GM21529 (cell line): ENCODE results near the gene AGAP1.

Experiments
- ATAC-seq: cut with Tn5 transposase; IDR thresholded peaks from one replicate; pipeline ENCODE4 v1.9.1; 2021; ENCODE audit not compliant: unreplicated experiment

Gene AGAP1

DNA sequence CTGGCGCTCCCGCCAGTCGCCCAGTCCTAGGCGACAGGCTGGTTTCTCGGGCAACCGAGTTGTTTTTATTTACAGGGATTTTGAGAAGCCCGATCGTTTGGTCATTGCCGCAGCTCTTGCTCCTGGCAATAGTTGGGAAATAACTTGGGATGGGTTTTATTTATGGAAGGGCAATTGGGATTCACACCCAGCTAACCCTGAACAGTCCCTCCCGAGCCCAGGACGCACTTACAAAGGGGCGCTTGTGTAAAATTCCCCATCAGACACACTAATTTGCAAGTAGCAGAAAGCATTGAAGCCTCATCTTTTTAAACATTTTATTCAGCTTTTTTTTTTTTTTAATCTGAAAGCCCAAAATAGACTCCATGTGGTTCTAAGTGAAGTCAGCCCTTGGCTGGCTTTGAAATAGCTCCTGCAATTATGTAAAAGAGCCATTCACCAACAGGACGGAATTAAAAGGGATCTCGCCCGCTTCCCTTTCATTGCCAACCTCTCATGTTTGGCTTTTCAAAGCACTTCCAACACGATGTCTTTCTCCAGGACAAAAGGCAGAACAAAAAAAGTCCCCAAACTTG, 677.9 kb downstream of the AGAP1 start:
- ATAC-seq: no peak

DNA sequence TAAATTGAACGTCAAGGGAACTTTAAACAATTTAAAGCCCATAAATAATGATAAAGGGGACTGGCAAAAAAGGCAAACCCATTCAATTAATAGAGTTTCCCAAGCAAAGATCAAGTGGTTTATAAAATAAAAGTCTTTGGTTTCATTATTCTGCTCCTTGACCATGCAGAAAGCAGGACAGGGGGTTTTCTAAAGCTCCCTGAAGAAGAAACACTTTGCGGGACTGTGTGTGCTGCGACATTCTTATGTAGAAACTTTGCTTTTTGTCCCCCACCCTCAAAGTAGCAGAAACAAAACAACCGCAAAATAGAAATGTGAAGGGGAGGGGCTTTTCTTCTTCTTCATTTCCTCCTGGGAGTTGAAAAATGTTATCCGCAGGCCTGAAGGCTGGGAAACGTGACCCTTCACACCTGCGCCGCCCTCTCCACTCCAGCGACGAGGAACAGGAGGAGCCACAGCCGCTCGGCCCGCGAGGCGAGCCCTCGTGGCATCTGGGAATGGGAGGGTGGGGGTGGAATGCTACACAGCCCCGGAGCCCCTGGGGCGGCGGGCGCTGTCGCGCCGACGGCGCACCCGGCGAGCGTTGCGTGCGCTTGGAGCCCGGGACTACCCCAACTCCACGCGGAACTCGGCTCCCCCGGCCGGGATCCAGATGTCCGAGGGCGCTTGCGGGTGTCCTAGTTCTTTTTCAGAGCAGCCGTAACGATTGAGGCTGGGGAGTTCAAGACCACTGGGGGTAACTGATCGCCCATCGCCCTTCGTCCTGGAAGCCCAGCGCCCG, 678.6 kb downstream of the AGAP1 start:
- no peak for ATAC-seq

DNA sequence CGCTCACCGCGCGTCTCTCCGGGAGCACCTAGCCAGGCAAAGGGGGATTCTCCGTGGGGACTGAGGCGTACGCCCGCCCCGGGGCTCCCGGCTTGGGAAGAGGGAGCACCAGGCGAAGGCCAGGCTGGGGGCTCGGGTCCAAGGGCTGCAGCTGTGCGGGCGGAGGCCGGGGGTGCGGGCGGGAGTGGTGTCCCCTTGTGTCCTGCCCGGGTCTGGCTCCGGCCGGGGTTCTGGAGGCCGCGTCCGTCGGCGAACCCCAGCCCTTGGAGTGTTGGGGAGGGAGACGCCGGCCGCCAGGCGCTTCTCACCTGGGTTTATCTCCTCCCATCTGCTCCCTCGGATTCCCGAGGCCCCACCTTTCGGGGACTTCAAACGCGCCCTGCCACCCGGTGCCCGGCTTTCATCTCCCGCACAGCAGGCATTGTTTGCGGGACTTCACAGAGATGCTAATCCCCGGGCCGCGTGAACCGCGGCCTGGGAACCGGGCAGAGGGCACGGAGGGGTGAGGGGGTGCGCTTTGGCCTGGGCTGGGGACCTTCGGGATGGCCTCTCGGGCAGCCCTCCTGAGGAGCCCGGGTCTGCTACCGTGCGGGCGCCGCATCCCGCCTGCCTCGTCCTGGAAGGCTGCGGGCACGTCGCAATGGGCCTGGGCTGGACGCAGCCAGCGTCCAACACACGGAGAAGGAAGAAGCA, 679.3 kb downstream of the AGAP1 start:
- no peak for ATAC-seq

DNA sequence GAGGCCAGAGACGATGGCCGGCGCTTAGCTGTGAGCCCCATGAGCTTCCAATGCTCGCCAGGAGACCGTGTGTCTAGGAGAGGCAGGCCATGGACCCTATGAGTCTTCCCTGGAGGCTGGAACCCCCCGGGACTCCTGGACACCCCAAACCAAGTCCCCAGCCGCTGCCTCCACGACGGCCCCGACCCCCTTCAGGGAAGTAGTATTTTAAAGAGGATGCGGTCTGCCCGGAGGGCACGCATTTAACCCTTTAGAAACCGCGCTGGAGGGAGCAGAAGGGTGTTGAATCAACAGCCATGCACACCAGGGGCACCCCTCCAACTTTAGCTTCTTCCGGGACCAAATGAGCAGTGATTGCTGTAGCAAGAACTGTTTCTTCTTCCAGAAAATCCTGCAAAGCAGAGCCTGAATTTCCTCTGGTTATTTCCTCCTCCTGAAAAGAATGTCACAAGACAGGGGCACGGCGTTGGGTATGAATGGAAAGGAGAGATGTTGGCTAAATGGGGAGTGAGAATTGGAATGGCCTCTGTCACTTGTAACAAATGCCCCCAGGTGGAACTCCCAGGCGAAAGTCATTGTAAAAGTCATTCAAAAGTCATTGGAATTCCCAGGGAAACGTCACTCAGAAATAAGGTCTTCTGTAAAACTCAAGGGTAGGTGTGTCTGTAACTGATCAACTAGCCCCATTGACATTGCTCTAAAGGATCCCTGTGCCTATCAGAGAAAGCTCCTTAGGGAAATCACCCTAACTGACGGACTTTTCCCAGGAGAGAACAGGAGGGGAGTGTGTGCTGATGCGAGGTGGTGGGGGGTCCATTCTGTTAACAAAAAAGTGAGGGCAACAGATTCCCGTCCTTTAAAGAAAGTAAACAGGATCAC, 680.1 kb downstream of the AGAP1 start:
- no peak for ATAC-seq

DNA sequence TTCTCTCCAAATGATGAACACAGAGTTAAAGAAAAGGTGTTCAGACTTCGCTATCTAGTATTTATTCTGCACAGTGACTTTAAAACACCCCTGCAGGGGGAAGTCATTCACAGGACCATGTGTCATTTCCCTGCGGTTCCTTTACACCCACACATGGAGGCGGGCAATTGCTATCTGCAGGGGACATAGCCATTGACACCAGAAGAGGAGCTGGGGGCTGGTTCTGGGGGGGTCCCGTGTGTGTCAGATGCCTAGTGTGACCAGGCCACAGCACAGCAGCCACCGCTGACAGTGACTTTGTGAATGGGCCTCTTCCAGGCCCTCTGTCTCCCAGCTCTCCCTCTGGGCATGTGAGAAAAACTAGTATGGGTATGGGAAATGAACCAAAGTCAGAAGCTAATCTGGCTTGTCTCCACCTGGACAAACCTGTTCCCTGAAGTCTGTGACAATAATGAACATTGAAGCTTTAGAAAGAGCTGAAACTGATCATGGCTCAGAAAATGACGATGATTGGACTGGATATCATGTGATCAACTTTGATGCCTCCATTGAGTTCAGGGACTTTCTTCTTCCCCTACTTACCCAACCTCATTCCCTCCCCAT, 681.8 kb downstream of the AGAP1 start:
- ATAC-seq: no peak

DNA sequence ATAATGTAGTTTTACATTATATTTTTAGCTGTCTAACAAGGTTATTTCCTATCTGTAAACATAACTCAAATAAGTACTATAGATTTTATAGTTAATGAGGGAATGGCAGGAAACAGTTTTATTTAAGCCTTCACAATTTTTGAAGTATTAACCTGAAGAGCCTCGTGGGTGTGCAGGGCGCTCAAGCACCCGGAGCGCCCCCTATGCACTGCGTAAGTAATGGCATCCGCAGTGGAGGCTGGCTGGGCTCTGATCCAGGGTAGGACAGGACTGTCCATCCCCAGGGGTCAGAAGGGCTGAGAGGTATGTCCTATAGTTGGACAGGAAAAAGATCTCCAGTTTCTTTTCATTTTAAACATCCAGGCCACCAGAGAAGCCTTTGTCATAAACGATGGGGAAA, 682.6 kb downstream of the AGAP1 start:
- ATAC-seq: no peak

DNA sequence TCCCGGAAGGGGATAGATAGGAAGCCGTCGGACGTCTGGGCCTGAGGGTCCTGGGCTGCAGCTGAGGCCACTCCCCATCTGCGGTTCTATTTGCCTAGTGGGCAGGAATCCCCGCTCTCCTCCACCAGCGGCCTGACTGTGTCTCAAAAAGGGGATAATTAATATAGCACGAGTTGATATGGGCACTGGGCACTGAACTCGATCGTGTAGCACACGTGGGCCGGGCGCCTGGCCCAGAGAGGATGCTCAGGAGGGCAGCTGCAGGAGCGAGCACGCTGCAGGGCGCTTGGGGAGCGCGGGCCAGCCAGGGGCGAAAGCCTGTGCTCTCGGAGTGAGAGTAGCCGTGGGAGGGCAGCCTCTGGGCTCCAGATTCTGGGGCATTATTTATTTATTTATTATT, 683.1 kb downstream of the AGAP1 start:
- no peak for ATAC-seq

DNA sequence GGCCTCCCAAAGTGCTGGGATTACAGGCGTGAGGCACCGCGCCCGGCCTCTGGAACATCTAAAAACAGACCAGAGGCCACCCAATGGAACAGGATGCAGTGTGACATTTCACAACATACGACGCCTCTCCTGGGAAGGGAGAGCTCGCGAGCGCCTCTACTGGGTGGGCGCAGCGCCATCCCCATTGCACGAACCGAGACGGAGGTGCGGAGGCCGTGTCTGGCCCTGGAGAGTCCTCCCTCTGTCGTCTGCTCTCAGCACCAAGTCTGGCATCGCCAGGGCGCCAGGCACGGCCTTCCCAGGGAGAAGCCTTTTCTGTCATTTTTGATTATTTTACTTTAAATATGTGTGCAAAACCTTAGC, 683.7 kb downstream of the AGAP1 start:
- ATAC-seq: no peak

DNA sequence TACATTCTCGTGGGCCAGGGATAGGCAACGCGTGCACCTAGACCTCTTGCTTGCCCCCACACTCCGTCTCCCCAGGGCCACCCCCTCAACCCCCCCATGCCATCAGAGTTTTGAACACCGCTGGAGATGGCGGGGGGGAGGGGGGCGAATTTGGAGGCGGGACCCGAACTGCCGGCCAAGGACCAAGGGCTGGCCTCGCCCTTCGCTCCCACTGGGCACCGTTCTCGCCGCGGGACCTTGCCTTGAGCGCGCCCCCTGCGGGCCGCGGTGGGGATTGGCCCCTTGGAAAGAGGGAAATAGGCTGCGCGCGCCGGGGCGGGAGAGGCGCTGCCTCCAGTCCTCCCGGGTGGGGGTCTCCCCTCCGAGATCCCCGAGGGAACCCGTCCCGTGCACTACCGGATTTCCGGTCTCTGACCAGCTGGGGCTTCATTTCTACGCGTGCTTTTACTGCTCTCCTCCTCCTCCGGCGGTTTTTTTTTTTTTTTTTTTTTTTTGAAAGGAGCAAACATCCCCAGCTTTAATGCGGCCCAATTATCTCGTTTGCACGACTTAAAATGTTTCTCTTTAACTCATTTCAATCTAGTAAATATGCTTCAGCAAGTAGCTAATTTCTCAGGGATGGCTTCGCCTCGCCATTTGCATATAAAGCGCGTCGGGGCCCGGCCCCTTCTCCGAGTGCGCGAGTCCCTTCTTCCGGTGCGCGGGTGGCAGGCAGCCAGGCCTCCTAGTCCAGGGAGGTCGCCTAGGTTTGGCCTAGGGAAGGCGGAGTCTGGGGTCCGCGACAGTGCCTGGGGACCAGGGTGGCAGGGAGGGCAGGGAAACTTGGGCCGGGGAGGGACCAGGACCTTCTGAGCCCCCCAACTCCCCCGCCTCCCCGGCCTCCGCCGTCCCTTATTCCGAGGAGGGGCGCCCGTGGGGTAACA, 684.4 kb downstream of the AGAP1 start:
- no peak for ATAC-seq

DNA sequence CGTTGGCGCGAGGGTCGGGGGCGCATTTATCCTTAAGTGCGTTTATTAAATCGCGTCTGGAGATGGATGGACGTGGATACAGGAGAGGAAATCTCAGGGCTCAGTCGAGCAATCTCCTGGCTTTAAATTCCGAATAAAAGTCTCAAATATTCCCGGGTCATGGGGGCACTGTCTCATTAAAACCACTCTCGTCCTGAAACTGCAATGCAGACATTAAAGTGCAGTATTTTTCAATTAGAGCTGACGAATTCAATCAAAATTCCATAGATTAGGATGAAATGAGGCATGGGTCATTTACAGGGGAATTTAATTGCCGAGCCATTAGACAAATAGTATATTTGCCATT, 685.0 kb downstream of the AGAP1 start:
- ATAC-seq: no peak

DNA sequence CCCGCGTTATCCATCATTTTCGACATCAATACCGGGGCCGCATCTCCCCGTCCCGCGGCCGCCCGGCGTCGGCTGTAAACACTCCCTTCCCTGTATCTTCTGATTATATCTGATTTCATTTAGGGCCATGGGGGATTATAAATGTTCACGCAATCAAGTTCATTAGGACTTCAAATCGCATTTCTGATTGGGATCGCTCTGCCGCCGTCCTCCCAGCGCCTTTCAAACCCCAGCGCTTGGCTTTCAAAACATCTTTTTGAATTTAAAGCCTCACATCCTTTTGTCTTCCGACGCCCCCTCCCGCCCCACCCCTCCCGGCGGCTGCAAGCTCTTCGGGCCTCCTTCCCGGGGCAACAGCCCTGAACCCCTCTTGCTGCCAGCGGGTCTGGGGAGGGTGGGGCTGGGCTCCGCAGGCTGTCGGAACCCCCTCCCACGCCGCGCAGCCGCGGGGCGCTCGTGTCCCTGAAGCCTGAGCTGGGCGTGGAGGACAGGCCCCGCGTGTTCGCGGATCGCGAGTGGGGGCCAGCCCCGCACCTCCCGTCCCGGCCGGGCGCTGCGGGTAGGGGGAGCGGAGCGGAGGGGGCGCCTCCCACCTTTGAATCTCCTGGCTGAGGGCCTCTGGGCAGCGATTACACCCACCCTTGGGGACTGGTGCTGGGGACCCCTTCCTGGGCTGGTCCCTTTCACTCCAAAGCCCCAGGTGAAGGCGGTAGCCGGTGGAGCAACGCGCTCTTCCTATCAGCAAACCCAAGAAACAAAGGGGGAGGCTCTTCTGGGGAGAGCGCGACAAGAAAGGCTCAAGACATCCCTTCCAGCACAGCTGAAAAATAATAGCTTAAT, 685.6 kb downstream of the AGAP1 start:
- ATAC-seq: no peak

DNA sequence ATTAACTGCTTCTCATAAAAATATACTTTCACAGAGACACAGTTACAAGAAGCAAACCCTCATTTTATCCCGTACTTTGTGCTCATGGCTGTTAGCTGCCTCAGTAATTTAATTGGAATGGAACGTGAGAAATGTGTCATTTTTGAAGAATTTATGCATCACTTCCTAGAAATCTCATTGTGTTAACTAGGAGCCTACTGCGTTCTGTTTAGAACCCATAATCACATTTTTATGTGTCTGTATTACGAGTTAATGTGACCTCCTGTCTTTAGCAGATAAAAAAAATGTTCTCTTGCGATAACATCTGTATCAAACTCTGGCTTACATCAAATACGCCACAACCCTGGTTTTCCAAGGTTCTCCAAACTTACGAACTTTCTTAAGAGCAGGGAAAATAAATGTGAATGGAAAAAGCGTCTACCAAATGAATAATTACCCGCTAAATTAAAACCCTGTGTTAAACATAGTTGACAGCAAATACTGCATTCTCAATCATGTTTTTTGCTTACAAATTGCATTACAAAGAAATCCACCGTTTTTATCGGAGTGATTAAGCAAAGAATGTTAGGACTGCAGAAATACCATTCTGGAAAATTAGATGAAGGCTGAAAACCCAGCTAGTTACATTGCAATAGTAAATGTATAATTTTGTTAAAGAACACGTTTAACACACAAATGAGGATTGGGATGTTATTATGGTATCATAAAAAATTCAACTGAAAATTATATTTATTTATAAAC, 686.4 kb downstream of the AGAP1 start:
- ATAC-seq: no peak

DNA sequence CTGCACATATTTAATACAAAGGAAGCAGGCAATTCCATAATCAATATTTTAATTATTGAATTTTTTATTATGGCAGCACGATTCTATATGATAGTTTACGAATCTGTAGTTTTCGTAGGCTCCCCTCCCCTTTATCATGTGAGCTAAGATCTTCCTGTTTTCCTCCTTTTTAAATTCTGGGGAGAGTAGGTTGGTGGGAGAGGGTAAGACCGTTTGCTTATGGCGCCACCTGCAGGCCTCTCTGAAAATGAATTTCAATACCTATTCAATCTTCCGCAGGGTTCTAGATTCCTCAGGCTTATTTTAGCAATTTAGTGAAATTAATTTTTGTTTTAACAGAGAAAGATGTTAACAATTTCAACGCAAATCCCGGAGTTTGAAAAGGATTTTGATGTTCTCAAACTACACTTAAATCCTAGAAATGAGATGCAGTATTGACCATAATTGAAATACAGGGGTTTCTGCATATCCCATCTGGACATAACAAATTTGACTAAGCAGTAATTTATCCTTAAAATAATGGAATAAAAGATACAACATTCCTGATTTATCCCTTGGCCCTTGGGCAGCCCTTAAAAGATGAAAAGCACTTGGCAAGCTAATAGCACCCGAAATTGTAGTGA, 687.1 kb downstream of the AGAP1 start:
- no peak for ATAC-seq
